HepG2 (cell line): ENCODE results near the gene ZNF367. TPM values are rescaled to one million over a fixed set of nuclear protein-coding genes. Genes with fewer than 3 reads are reported as not detected.

Experiments used
- ELF3 ChIP-seq: IDR thresholded peaks from 2 replicates; pipeline ENCODE4 v1.6.1; 2016; ENCODE audit warnings: missing genetic modification reagents, missing compliant biosample characterization
- FOXP1 ChIP-seq, 2 experiments: fragments of 450-650 bp in 1 of 2; IDR thresholded peaks; 2 replicates each; pipeline ENCODE4 v1.6.1; 2017 to 2018; ENCODE audit warnings: antibody characterized with exemption in 1 of 2
- HNRNPLL ChIP-seq: fragments of 200-400 bp; formaldehyde crosslinking; IDR thresholded peaks from 2 replicates; pipeline ENCODE4 v1.6.1; 2017; ENCODE audit warnings: mild to moderate bottlenecking, low read depth, low read length; ENCODE audit not compliant: poor library complexity, severe bottlenecking
- MIER2 ChIP-seq: IDR thresholded peaks from 2 replicates; pipeline ENCODE4 v1.6.1; 2016; ENCODE audit warnings: missing biosample characterization, missing genetic modification reagents
- MIXL1 ChIP-seq: IDR thresholded peaks from 2 replicates; pipeline ENCODE4 v1.6.1; 2016
- RBFOX2 ChIP-seq: fragments of 200-400 bp; formaldehyde crosslinking; IDR thresholded peaks from 2 replicates; pipeline ENCODE4 v1.6.1; 2017; ENCODE audit warnings: low read depth, mild to moderate bottlenecking, low read length
- SP5 ChIP-seq: IDR thresholded peaks from 2 replicates; pipeline ENCODE4 v1.6.1; 2016; ENCODE audit warnings: low read depth, borderline replicate concordance
- SPEN ChIP-seq: sonication (generic); formaldehyde crosslinking; IDR thresholded peaks from 2 replicates; pipeline ENCODE4 v1.5.1; 2020; ENCODE audit warnings: low read depth, mild to moderate bottlenecking, missing genetic modification reagents
- SRY ChIP-seq: sonication (generic); formaldehyde crosslinking; IDR thresholded peaks from 2 replicates; pipeline ENCODE4 v1.8.0; 2022; ENCODE audit warnings: mild to moderate bottlenecking, missing genetic modification reagents
- SSRP1 ChIP-seq: IDR thresholded peaks from 2 replicates; pipeline ENCODE4 v1.6.1; 2016; ENCODE audit warnings: control low read depth
- ZFP36L2 ChIP-seq: sonication (generic); formaldehyde crosslinking; IDR thresholded peaks from 2 replicates; pipeline ENCODE4 v1.4.0; 2020; ENCODE audit warnings: missing genetic modification reagents
- ZNF333 ChIP-seq: sonication (generic); formaldehyde crosslinking; IDR thresholded peaks from 2 replicates; pipeline ENCODE4 v1.4.0; 2020; ENCODE audit warnings: mild to moderate bottlenecking, missing genetic modification reagents, borderline replicate concordance
- ZNF614 ChIP-seq: IDR thresholded peaks from 2 replicates; pipeline ENCODE4 v1.6.1; 2018; ENCODE audit warnings: missing biosample characterization, missing genetic modification reagents, inconsistent platforms, borderline replicate concordance
- polyA plus RNA-seq, 8 experiments: library from polyadenylated mRNA; depleted of rRNA in 3 of 8; stranded (reverse) in 7 of 8; unstranded in 1 of 8; fragments of >200 nt; fragmentation: Illumina TruSeq in 4 of 8; extraction: Trizol in 4 of 8; gene quantifications; 2 replicates each; pipeline versions ENCODE4 v1.2.1 to v1.2.3, GENCODE V29; 2011 to 2016; ENCODE audit warnings: low read depth in 4 of 8, missing spikeins in 1 of 8, mixed read lengths in 1 of 8; ENCODE audit not compliant: insufficient read depth in 1 of 8
- total RNA-seq, 5 experiments: library from RNA; depleted of rRNA; stranded (reverse); fragments of >200 nt; fragmentation: Illumina TruSeq; extraction: Trizol; gene quantifications; 2 replicates each; pipeline ENCODE4 v1.2.3, GENCODE V29; 2016; ENCODE audit warnings: low read depth in 1 of 5
- TF ChIP-seq, protein P1 (sequence below): IDR thresholded peaks from 2 replicates; pipeline ENCODE4 v1.6.1; 2016; ENCODE audit warnings: low read depth, borderline replicate concordance
- TF ChIP-seq, protein P2 (sequence below): sonication (generic); formaldehyde crosslinking; IDR thresholded peaks from 2 replicates; pipeline ENCODE4 v1.4.0; 2020; ENCODE audit warnings: missing genetic modification reagents
- TF ChIP-seq, protein P3 (sequence below): IDR thresholded peaks from 2 replicates; pipeline ENCODE4 v1.6.1; 2012; ENCODE audit warnings: low read depth, low read length, improper control_type of control experiment
- TF ChIP-seq, protein P4 (sequence below): sonication (generic); formaldehyde crosslinking; IDR thresholded peaks from 2 replicates; pipeline ENCODE4 v1.8.0; 2022; ENCODE audit warnings: mild to moderate bottlenecking, missing genetic modification reagents, moderate library complexity
- TF ChIP-seq, protein P5 (sequence below): sonication (generic); formaldehyde crosslinking; IDR thresholded peaks from 2 replicates; pipeline ENCODE4 v1.5.0; 2020; ENCODE audit warnings: mild to moderate bottlenecking, missing genetic modification reagents, borderline replicate concordance

Gene ZNF367
- total and polyA plus RNA-seq, 2 of the 13 experiments (the other 11 are each of a cell fraction or from before 2014, with no cell fraction given) = 2.9 to 7.7 TPM

DNA sequence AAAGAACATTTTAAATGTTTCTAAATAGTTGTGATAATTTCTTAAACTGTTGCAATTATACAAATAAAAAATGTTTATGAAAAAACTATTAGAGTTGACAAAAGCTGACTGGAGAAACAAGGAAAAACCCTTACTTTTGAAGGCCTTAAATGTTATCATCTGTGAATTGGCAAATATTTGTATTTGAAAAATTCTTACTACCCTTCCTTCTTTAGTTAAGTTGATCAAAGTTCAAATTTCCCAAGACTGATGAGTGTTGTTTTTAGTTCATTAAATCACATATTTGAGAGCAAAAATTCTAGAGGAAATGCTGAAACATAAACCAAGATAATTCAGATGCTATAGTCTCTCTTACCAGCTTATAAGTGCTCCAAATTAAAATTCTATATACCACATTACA, 32.0 kb downstream of the ZNF367 start (continued):
- TF ChIP-seq ZFP36L2 = no peak
- peak; percentile 90 for TF ChIP-seq ELF3 (CRISPR knock-in tag)
- TF ChIP-seq, protein P1, sequence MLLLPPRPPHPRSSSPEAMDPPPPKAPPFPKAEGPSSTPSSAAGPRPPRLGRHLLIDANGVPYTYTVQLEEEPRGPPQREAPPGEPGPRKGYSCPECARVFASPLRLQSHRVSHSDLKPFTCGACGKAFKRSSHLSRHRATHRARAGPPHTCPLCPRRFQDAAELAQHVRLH (CRISPR knock-in tag) = no peak
- no peak for TF ChIP-seq FOXP1 (IDR thresholded peaks at IDR 0.05)
- peak; percentile 39; the same call in 1 of the 2 replicates for TF ChIP-seq FOXP1 (CRISPR knock-in tag; IDR thresholded peaks at IDR 0.05)
- peak; percentile 38; the same call in 1 of the 2 replicates for TF ChIP-seq RBFOX2
- no peak for TF ChIP-seq SP5 (CRISPR knock-in tag)
- TF ChIP-seq ZNF333 = no peak
- no peak for TF ChIP-seq MIER2
- TF ChIP-seq MIXL1 (CRISPR knock-in tag) = peak; percentile 83
- TF ChIP-seq SPEN (CRISPR knock-in tag) = no peak
- no peak for TF ChIP-seq SSRP1 (CRISPR knock-in tag)
- TF ChIP-seq, protein P2, sequence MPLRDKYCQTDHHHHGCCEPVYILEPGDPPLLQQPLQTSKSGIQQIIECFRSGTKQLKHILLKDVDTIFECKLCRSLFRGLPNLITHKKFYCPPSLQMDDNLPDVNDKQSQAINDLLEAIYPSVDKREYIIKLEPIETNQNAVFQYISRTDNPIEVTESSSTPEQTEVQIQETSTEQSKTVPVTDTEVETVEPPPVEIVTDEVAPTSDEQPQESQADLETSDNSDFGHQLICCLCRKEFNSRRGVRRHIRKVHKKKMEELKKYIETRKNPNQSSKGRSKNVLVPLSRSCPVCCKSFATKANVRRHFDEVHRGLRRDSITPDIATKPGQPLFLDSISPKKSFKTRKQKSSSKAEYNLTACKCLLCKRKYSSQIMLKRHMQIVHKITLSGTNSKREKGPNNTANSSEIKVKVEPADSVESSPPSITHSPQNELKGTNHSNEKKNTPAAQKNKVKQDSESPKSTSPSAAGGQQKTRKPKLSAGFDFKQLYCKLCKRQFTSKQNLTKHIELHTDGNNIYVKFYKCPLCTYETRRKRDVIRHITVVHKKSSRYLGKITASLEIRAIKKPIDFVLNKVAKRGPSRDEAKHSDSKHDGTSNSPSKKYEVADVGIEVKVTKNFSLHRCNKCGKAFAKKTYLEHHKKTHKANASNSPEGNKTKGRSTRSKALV = no peak
- TF ChIP-seq HNRNPLL = no peak
- TF ChIP-seq, protein P3, sequence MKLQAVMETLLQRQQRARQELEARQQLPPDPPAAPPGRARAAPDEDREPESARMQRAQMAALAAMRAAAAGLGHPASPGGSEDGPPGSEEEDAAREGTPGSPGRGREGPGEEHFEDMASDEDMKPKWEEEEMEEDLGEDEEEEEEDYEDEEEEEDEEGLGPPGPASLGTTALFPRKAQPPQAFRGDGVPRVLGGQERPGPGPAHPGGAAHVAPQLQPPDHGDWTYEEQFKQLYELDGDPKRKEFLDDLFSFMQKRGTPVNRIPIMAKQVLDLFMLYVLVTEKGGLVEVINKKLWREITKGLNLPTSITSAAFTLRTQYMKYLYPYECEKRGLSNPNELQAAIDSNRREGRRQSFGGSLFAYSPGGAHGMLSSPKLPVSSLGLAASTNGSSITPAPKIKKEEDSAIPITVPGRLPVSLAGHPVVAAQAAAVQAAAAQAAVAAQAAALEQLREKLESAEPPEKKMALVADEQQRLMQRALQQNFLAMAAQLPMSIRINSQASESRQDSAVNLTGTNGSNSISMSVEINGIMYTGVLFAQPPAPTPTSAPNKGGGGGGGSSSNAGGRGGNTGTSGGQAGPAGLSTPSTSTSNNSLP = peak; percentile 82; the same call in 1 of the 2 replicates
- TF ChIP-seq, protein P4, sequence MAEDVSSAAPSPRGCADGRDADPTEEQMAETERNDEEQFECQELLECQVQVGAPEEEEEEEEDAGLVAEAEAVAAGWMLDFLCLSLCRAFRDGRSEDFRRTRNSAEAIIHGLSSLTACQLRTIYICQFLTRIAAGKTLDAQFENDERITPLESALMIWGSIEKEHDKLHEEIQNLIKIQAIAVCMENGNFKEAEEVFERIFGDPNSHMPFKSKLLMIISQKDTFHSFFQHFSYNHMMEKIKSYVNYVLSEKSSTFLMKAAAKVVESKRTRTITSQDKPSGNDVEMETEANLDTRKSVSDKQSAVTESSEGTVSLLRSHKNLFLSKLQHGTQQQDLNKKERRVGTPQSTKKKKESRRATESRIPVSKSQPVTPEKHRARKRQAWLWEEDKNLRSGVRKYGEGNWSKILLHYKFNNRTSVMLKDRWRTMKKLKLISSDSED (CRISPR knock-in tag) = no peak
- TF ChIP-seq SRY = no peak
- no peak for TF ChIP-seq ZNF614 (CRISPR knock-in tag)
- TF ChIP-seq, protein P5, sequence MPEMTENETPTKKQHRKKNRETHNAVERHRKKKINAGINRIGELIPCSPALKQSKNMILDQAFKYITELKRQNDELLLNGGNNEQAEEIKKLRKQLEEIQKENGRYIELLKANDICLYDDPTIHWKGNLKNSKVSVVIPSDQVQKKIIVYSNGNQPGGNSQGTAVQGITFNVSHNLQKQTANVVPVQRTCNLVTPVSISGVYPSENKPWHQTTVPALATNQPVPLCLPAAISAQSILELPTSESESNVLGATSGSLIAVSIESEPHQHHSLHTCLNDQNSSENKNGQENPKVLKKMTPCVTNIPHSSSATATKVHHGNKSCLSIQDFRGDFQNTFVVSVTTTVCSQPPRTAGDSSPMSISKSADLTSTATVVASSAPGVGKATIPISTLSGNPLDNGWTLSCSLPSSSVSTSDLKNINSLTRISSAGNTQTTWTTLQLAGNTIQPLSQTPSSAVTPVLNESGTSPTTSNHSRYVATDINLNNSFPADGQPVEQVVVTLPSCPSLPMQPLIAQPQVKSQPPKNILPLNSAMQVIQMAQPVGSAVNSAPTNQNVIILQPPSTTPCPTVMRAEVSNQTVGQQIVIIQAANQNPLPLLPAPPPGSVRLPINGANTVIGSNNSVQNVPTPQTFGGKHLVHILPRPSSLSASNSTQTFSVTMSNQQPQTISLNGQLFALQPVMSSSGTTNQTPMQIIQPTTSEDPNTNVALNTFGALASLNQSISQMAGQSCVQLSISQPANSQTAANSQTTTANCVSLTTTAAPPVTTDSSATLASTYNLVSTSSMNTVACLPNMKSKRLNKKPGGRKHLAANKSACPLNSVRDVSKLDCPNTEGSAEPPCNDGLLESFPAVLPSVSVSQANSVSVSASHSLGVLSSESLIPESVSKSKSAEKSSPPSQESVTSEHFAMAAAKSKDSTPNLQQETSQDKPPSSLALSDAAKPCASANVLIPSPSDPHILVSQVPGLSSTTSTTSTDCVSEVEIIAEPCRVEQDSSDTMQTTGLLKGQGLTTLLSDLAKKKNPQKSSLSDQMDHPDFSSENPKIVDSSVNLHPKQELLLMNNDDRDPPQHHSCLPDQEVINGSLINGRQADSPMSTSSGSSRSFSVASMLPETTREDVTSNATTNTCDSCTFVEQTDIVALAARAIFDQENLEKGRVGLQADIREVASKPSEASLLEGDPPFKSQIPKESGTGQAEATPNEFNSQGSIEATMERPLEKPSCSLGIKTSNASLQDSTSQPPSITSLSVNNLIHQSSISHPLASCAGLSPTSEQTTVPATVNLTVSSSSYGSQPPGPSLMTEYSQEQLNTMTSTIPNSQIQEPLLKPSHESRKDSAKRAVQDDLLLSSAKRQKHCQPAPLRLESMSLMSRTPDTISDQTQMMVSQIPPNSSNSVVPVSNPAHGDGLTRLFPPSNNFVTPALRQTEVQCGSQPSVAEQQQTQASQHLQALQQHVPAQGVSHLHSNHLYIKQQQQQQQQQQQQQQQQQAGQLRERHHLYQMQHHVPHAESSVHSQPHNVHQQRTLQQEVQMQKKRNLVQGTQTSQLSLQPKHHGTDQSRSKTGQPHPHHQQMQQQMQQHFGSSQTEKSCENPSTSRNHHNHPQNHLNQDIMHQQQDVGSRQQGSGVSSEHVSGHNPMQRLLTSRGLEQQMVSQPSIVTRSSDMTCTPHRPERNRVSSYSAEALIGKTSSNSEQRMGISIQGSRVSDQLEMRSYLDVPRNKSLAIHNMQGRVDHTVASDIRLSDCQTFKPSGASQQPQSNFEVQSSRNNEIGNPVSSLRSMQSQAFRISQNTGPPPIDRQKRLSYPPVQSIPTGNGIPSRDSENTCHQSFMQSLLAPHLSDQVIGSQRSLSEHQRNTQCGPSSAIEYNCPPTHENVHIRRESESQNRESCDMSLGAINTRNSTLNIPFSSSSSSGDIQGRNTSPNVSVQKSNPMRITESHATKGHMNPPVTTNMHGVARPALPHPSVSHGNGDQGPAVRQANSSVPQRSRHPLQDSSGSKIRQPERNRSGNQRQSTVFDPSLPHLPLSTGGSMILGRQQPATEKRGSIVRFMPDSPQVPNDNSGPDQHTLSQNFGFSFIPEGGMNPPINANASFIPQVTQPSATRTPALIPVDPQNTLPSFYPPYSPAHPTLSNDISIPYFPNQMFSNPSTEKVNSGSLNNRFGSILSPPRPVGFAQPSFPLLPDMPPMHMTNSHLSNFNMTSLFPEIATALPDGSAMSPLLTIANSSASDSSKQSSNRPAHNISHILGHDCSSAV (CRISPR knock-in tag) = no peak
